ENCODE results near the gene LPAR2. TPM values are rescaled to one million over a fixed set of nuclear protein-coding genes. Genes with fewer than 3 reads are reported as not detected.

Gene LPAR2
- total RNA-seq, 2 donors from 2014 or later = 60.4 to 81.7 TPM

GRCh38 chr19:19661675-19662251, 33.7 kb upstream of the LPAR2 start:
- peak; percentile 62 for DNase-seq
- Histone ChIP-seq H3K9me3 (ENCODE audit: control insufficient read depth, low read length) (no peaks in the 10 kb centered on the region), H3K27ac (ENCODE audit: low read depth, low read length) (no peak overlapping the region), H3K4me3 (ENCODE audit: low read length) (peak overlapping the region; percentile 78), H3K27me3 (ENCODE audit: control insufficient read depth, insufficient read depth, low read length, poor library complexity, severe bottlenecking) (no peaks in the 10 kb centered on the region), H3K4me1 (ENCODE audit: control insufficient read depth, insufficient read depth, low read length) (no peaks in the 10 kb centered on the region), H3K9ac (ENCODE audit: extremely low read depth, low read length, poor library complexity, severe bottlenecking) (no peak overlapping the region), H3K36me3 (ENCODE audit: control insufficient read depth, insufficient read depth, low read length) (peaks cover 32% of the 10 kb centered on the region)
- WGBS, 2 experiments (ENCODE audit: insufficient coverage in 1 of 2, insufficient read length in 1 of 2) = 89 to 93% methylated on average over 13 to 18 of the region's 18 CpGs
- Mint-ChIP-seq H3K27me3 (ENCODE audit: insufficient read depth) (no peaks in the 10 kb centered on the region), H3K4me3 (peak overlapping the region; percentile 87), H3K4me1 (peaks cover 18% of the 10 kb centered on the region), H3K36me3 (ENCODE audit: low read depth) (peaks cover 35% of the 10 kb centered on the region), H3K27ac (peak overlapping the region; percentile 84), H3K9me3 (peaks cover 2% of the 10 kb centered on the region)
- TF ChIP-seq CTCF (conservative IDR thresholded peaks at IDR 0.05) = no peak

- Histone ChIP-seq H3K27me3 (ENCODE audit: control insufficient read depth, insufficient read depth, low read length, poor library complexity, severe bottlenecking) (no peaks in the 10 kb centered on the region), H3K4me3 (ENCODE audit: low read length) (peak overlapping the region; percentile 77), H3K36me3 (ENCODE audit: control insufficient read depth, insufficient read depth, low read length) (peaks cover 37% of the 10 kb centered on the region), H3K4me1 (ENCODE audit: control insufficient read depth, insufficient read depth, low read length) (no peaks in the 10 kb centered on the region), H3K9me3 (ENCODE audit: control insufficient read depth, low read length) (no peaks in the 10 kb centered on the region), H3K9ac (ENCODE audit: extremely low read depth, low read length, poor library complexity, severe bottlenecking) (no peak overlapping the region), H3K27ac (ENCODE audit: low read depth, low read length) (no peak overlapping the region)
- peaks cover 39% of the 10 kb centered on the region for H3K36me3 Mint-ChIP-seq (ENCODE audit: low read depth)
- no peaks in the 10 kb centered on the region for H3K27me3 Mint-ChIP-seq (ENCODE audit: insufficient read depth)
- H3K9me3 Mint-ChIP-seq = peaks cover 2% of the 10 kb centered on the region
- peak overlapping the region; percentile 74 for H3K27ac Mint-ChIP-seq
- peaks cover 18% of the 10 kb centered on the region for H3K4me1 Mint-ChIP-seq
- H3K4me3 Mint-ChIP-seq = peak overlapping the region; percentile 87
- no peak for DNase-seq
- WGBS, 2 experiments (ENCODE audit: insufficient coverage in 1 of 2, insufficient read length in 1 of 2) = 92 to 94% methylated on average over 10 of the region's 10 CpGs
- no peak for TF ChIP-seq CTCF (conservative IDR thresholded peaks at IDR 0.05)
Measured at GRCh38 chr19:19661141-19661674, 33.2 kb upstream of the LPAR2 start.

- H3K27ac ChIP-seq (ENCODE audit: low read depth, low read length) = no peak overlapping the region
- no peak overlapping the region for H3K4me3 Mint-ChIP-seq
- peaks cover 2% of the 10 kb centered on the region for H3K9me3 Mint-ChIP-seq
- H3K36me3 Mint-ChIP-seq (ENCODE audit: low read depth) = peaks cover 50% of the 10 kb centered on the region
- no peaks in the 10 kb centered on the region for H3K27me3 Mint-ChIP-seq (ENCODE audit: insufficient read depth)
- H3K9ac ChIP-seq (ENCODE audit: extremely low read depth, low read length, poor library complexity, severe bottlenecking) = no peak overlapping the region
- TF ChIP-seq CTCF (conservative IDR thresholded peaks at IDR 0.05) = no peak
- no peaks in the 10 kb centered on the region for H3K4me1 ChIP-seq (ENCODE audit: control insufficient read depth, insufficient read depth, low read length)
- no peaks in the 10 kb centered on the region for H3K9me3 ChIP-seq (ENCODE audit: control insufficient read depth, low read length)
- H3K27me3 ChIP-seq (ENCODE audit: control insufficient read depth, insufficient read depth, low read length, poor library complexity, severe bottlenecking) = no peaks in the 10 kb centered on the region
- peak; percentile 26 for DNase-seq
- H3K4me3 ChIP-seq (ENCODE audit: low read length) = no peak overlapping the region
- 94 to 95% methylated on average over 17 of the region's 17 CpGs for WGBS, 2 experiments (ENCODE audit: insufficient coverage in 1 of 2, insufficient read length in 1 of 2)
- peaks cover 44% of the 10 kb centered on the region for H3K36me3 ChIP-seq (ENCODE audit: control insufficient read depth, insufficient read depth, low read length)
- no peak overlapping the region for H3K27ac Mint-ChIP-seq
- H3K4me1 Mint-ChIP-seq = peaks cover 18% of the 10 kb centered on the region
Measured at GRCh38 chr19:19659646-19660245, 31.7 kb upstream of the LPAR2 start.
